ENCODE data around the gene ACE.

ACE gene

DNA sequence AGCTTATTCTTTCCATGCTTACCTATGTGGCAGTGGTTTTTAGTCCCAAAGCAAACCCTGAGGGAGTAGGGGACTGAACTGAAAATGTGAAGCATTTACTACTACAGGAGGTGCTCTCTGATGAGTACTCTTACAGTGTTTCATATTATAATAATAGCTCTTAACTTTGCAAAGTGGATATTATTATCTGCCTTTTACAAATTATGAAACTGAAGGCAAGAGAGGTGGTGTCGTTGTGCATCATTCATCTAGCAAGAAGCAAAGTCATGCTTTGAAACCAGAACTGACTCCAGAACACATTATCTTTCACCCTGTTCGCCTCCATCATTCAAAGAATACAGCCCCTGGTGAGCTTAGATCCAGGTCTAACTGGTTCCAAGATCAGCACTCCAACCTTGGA lies 38.1 kb downstream of the ACE start:
- no peak for DNase-seq (ENCODE audit: low read depth in 1 of 2, low spot score in 1 of 2)

DNA sequence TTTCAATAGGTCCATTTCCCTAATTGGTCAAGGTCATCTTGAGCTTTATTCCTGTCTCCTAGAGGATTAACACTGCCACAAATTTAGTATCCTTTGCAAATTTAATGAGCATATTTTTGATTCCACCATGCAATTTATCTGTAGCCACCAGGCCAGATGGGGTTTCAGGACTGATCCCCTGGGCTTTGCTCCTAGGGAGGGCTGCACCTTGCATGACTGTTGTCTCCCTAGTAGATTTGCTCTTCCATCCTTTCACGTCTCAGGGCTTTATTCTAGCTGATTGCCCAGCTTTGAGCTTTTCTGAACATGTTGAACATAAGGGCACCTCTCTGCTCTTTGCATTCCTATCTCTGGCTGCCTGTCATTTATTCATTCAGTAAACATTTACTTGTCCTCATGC lies 38.6 kb downstream of the ACE start:
- no peak for DNase-seq (ENCODE audit: low read depth in 1 of 2, low spot score in 1 of 2)

DNA sequence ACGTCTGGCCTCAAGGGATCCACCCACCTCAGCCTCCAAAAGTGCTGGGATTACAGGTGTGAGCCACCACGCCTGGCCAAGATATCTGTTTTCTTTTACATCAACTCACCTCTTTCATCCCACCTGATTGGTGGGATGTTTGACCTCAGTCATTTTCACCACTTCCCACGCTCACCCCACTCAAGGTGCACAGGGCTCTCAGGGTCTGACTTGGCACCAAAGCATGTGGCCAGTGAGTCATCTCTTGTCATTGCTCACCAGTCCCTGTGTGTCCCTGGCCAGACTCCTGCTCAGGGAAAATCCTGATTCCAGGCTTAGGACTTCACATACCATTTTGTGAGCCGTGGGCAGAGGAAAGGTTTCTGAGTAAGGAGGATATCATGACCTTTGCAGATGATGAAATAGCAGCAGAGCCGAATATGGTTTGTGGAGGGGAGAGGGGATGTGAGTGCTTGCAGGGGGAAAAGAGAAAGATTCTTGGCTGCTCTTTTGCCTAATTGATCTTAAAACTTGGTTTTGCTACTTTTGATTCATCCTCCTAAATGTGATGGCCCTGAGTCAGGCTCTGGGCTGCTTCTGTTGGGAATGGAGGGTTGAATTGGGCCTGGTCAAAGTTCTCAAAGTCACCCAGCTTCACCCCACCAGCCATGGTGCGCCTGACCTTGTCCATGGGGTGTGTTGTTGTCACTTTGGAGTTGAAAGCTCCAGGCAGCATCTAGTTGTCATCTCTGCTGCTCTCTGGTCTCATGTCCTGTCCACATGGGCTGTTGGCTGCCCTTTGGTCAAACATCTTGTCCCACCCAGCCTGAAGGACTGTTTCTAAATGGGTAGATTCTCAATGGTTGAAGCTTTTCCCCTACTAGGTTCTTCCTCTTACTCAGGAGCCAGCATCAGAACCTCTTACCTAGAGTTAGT lies 40.3 kb downstream of the ACE start:
- DNase-seq (ENCODE audit: low read depth in 1 of 2, low spot score in 1 of 2) = no peak

DNA sequence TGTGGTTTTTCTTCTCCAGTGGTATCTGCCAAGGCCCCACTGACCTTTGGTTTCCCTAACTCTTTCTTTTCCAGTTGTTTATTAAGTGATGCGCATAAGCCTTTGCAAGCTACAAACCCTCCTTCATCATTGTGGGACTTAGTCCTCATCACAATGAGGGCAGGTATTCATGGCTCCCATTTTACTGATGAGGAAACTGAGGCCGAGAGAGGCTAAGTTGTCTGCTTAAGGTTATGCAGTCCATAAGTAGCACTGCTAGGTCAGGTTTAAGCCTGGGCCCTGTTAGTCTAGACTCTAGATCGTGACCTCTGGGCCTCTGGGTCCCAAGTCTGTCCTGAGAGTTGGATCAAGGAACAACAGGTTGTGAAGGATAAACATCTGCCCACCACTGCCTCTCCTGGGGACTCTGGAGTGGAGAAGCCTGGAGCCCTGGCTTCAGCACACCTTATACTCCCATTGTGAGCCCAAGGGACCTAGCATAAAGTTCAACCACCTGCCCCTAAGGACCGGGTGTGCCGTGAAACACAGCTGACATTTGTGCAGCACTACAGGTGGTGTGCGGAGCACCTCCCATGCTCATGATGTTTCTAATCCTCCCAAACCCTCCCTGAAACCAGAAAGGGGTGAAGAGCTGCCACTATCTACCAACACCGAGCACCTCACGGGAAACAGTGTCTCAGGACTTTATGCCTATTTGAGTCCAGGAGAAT lies 41.1 kb downstream of the ACE start:
- DNase-seq (ENCODE audit: low read depth in 1 of 2, low spot score in 1 of 2) = no peak

DNA sequence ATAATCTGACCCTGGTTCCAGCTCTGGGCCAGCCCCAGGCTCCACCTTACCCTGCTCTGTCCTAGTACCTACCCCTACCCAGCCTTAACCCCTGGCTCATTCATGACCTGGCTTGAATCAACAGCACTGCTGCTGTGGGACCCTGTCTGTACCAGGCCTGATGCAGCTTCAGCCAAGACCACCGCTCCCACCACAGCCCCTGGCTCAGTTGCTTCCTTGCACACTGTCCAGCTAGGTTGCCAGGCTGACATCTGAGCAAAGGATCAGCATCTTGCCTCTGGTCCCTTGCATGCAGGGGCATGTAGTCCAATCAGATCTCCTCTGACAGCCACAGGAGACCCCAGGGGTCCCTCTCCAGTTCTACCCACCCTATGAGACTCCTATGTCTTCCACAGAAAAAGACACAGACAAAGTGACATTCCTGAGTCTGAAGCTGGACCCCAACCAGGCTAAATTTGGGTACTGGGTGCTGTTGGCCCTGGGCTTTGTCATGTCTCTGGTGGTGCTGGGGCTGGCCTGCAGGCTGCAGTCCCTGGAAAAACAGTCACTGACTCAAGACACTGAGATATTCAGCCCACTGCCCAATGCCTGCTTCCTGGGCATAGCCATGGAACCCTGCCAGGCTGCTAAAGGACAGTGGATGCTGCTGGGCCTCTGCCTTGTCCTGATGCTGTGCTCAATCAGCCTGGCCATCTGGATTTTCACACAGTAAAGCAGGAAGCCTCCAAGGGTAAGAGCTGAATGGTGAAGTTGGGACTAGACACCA lies 42.4 kb downstream of the ACE start:
- no peak for DNase-seq (ENCODE audit: low read depth in 1 of 2, low spot score in 1 of 2)

DNA sequence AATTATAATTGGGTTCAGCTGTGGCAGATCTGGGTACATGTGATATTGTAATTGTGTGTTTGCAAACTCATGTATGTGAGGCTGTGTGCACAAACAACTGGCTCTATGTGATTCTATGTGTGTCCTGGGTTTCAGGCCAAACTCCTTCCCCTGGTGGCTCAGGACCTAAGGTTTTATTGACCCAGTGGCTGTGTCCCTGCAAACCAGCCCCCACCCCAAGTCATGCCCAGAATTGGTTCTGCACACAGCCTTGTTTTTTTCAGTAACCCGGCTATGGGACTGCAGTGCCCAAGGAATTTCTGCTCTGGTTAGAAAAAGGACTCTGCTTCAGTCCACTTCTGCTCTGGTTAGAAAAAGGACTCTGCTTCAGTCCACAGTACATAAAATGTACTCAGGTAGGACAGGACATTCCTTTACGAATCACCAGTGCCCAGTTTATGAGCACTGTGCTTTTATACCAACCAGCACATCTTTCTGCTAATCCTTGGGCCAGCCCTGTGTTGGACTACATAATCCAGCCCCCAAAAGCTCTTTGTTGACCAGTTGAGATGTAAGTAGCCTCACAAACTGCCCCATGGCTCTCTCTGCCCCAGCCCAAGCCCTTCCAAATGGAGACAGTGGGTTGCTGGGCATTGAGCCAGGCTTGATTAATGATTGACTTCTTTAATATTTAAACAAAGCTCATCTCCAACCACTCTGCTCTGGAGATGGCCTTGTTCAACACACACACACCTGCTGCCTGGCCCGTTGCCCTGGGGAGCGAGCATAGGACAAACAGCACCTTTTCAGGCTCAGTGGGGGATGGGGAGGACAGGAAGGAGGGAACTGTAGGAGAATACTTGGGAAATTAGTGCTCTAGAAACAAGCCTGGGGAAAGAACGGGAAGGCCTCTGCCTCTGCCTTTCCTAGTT lies 43.4 kb downstream of the ACE start:
- DNase-seq (ENCODE audit: low read depth in 1 of 2, low spot score in 1 of 2) = no peak

DNA sequence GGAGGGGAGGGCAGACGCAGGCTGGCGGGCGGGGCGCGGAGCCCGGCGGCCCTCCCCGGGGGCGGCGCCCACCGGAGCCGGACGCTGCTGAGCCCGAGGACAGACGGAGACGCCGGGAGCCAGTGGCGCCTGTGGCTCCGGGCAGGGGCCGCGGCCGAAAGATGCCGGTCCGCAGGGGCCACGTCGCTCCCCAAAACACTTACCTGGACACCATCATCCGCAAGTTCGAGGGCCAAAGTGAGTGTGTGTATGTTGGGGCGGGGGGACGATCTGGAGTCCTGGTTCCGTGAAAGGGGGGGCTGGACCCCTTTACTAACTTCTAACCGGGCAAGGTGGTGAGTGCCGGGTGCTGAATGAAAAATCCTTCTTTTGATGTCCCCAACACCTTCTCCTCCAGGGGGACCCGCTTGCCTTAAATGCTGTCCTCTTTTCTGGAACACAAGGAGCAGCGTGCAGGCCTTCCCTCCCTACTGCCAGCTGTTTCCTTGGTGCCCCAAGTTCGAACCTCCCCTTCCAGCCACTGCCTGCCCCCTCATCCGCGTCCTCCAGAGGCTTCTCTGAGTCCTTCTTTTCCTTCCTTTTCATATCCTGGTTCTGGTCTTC lies 46.5 kb downstream of the ACE start, which contains the start of gene KCNH6:
Gene KCNH6 (plus strand): TSS at position 106 of the 603 bp plus-strand sequence. CDS start 56 bp downstream, at position 162.
- DNase-seq (ENCODE audit: low read depth in 1 of 2, low spot score in 1 of 2) = no peak

DNA sequence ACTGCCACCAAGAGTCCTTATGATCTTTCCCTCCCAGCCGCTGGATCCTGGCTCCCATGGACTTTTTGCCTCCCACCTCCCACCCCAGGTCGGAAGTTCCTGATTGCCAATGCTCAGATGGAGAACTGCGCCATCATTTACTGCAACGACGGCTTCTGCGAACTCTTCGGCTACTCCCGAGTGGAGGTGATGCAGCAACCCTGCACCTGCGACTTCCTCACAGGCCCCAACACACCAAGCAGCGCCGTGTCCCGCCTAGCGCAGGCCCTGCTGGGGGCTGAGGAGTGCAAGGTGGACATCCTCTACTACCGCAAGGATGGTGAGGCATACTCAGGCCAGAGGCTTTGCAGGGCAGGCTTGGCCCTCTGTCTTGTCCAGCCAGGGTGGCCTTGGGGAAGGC lies 47.2 kb downstream of the ACE start:
- DNase-seq (ENCODE audit: low read depth in 1 of 2, low spot score in 1 of 2) = no peak

DNA sequence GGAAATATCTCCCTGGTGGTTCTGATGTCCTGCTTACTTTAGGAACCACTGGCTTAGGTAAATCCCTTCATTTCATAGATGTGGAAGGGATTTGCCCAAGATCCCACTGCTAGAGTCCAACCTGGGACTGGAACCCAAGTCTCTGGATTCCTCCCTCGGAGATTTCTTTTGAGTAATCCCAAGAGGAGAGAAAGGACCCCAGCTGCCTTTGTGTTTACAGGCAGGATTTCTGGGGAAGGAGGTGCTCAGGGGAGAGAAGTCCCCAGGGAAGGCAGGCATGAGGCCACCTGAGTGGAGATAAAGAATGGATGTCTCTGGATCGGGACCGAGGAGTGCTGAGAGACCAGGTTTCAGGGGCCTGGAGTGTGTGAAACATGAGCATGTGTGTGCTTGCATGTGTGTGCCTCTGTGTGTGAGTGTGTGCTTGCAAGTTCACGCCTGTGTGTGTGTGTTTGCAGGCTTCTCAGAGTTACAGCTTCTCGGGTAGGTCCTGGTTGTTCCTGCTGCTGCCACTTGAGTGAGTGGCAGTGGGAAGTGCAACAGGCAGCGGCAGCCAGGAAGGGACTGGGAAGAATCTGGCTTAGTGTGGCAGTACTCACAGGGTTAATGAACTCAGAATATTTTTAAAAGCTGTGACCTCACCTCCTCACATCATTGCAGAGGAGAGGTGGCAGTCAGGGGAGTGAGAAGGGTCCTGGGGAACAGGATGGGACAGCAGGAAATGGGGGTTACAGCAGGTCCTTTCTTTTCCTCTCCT lies 48.5 kb downstream of the ACE start:
- DNase-seq (ENCODE audit: low read depth in 1 of 2, low spot score in 1 of 2) = no peak

DNA sequence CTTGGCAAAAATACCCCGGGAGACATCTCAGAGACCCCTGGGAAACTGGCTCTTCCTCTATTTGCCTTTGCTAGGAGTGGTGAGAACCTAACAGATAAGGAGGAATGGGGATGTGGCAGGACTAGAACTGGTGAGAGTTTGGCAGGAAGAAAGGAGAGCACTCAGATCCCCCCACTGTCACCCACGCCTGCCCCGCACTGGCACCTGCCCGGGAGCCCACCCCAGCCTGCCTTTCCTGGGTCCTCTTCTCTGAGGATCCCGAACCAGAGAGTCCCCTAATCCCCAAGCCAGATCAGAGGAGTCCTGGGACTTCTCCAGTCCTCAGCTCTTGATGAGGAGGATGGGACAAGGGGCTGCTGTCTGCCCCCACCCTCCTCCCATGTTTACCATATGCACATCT lies 50.0 kb downstream of the ACE start:
- no peak for DNase-seq (ENCODE audit: low read depth in 1 of 2, low spot score in 1 of 2)

DNA sequence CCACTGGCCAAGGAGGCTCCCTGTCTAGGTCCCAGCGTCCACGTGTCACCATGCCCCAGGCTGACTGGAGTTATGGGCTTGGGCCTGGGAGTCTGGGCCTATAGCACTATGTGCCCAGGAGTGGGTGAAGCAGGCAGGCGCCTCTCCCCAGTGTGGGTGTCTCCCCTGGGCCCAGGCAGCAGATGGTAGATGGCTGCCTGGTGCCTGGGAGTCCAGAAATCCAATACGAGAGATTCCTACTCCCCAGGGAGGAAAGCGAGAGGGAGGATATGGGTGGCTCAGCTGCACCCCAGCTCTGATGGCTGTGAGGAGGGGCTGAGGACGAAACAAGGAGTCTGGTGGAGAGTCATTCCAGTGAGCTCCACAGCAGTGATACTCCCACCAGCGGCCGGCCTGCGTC lies 51.3 kb downstream of the ACE start:
- DNase-seq (ENCODE audit: low read depth in 1 of 2, low spot score in 1 of 2) = no peak

DNA sequence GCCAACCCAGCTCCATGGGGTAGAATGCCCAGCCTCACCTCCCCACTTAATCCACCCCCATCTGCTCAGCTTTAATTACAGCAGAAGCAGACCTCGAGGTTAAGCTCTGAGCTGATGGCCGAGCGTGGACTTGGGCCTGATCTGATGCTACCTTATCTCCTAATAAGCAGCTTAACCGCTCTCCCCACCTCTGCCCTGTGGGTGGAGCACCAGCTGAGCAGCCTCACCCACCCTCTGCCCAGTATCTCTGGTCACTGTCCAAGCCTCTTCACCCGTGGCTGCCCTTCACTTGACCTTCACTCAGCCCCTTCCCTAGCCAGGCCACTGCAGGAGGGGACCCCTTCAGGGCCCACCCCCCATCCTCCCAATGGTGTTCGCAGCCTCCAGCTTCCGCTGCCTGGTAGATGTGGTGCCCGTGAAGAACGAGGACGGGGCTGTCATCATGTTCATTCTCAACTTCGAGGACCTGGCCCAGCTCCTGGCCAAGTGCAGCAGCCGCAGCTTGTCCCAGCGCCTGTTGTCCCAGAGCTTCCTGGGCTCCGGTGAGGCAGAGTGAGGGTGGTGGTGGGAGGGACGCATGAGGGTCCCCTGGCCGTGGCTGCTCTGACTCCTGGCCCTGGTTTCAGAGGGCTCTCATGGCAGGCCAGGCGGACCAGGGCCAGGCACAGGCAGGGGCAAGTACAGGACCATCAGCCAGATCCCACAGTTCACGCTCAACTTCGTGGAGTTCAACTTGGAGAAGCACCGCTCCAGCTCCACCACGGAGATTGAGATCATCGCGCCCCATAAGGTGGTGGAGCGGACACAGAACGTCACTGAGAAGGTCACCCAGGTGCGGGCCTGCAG lies 53.1 kb downstream of the ACE start:
- DNase-seq (ENCODE audit: low read depth in 1 of 2, low spot score in 1 of 2) = no peak

DNA sequence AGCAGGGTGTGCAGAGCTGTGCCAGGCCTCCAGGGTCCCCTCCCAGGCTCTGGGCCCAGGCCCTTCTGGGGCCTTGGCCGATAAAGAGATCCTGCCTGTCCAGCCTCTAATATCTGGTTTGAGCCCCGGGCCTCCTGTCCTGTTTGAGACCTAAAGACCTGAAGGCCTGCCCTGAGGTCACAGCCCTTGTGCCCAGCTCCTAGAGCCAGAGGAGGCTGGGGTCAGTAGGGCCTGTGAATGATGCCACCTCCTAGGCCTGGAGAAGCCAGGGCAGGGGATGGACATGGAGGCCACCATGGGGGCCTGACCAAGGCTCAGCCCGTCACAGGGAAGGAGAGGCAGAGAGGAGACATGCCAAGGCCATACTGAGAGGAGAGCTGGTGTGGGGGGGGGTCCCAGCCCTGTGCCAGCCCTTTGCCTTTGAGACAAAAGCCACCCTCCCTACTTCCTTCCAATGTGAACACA lies 53.7 kb downstream of the ACE start:
- DNase-seq (ENCODE audit: low read depth in 1 of 2, low spot score in 1 of 2) = no peak

DNA sequence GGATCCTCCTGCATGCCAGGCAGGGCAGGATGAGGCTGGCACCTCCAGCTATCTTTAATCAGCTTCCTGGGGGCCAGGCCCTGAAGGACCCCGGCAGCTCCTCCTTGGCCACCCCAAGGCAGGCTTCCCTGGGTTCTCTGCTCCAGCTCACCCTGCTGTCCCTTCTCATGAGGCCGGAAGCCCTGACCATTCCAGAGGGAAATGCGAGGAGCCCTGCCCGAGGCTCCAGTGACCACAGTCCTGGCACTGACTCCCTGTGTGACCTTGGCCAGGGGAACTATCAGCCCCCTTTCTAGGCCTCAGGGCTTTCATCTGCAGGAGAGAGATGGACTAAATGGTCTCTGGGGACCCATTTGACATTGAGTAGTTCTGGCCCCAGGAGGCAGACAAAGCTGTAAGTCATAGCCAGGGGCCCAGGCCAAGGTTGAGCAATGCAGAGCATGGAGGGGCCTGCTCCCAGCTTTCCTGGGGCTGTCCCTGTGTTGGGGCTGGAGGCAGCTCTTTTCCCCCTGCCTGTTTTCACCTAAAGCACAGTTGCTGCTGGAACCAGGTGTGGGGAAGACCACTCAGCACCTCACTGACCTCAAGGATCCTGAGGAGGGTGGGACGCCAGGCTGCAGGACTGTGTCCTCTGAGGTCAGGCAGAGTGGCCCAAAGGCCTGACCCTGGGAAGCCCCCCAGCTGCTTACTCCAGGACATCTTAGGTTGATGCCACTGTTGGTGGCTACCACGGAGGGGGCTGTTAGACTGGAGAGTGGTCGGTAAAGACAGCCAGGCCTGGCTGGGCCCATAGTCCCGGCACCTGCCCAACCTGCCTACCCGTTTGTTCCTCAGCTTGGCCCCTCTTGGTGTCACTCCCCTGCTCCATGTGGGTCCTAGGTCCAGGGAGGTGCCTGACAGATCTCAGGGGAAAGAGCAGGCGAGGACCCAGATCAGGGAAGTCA lies 54.4 kb downstream of the ACE start:
- DNase-seq (ENCODE audit: low read depth in 1 of 2, low spot score in 1 of 2) = no peak

DNA sequence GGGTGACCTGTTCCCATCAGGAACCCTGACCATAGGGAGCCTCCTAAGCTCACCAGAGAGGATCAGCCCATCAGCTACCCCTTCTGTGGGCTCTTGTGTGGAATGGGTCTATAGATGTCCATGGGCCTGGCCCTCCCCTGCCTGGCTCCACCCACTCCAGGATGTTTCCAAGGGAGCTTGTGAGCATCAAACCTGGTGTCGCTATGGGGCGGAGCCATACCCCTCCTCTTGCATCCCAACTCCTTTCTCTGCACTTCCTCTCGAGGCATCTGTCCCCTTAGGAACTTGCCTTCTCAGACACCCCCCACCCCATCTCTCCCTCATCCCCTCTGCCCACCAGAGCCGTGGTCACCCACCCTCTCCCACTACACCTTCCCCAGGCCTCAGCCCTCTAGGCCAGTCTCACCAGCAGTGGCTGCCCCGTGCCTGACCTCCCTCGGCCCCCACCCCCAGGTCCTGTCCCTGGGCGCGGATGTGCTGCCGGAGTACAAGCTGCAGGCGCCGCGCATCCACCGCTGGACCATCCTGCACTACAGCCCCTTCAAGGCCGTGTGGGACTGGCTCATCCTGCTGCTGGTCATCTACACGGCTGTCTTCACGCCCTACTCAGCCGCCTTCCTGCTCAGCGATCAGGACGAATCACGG lies 56.7 kb downstream of the ACE start:
- DNase-seq (ENCODE audit: low read depth in 1 of 2, low spot score in 1 of 2) = no peak

DNA sequence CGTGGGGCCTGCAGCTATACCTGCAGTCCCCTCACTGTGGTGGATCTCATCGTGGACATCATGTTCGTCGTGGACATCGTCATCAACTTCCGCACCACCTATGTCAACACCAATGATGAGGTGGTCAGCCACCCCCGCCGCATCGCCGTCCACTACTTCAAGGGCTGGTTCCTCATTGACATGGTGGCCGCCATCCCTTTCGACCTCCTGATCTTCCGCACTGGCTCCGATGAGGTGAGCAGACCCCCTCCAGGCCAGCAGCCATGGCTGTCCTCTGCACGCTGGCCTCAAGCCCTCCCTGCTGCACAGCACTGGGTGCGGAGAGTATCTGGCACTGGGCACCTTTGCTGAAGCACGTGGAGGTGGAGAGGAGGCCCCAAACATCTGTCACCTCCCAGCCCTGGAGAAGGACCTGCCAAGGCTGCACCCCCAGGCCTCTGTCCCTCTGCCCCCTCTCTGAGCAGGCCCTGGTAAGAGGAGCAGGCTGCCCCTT lies 57.3 kb downstream of the ACE start:
- no peak for DNase-seq (ENCODE audit: low read depth in 1 of 2, low spot score in 1 of 2)

Measured in stimulated activated CD4-positive, alpha-beta T cell treated with anti-CD3 and anti-CD28 coated beads, Interleukin-15, amount 100 ng/mL, for 1 hour (primary cell).